GM10847 (cell line): ENCODE data around the gene SIRT2.
A peak's percentile ranks its signal among the peaks of the same experiment; 100 is the strongest.

ENCODE experiments used
- POLR2A ChIP-seq: IDR thresholded peaks from 2 replicates; pipeline ENCODE4 v1.6.1; 2011; ENCODE audit not compliant: insufficient read length; ENCODE audit errors: extremely low read depth

The SIRT2 gene

GRCh38 chr19:38867171-38867780 is 32.1 kb downstream of the SIRT2 start:
- TF ChIP-seq POLR2A, result no peak

GRCh38 chr19:38862321-38863059 is 36.9 kb downstream of the SIRT2 start:
- TF ChIP-seq POLR2A, result no peak

DNA sequence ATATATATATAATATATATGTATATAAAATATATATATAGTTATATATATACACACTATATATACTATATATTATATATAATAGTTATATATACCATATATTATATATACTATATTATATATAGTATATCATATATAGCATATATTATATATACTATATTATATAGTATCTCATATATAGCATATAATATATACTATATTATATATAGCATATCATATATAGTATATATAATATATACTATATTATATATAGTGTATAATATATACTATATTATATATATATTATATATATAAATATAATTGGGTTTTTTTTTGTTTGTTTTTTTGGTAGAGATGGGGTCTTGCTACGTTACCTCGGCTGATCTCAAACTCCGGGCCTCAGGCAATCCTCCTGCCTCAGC is 38.0 kb downstream of the SIRT2 start:
- no peak for TF ChIP-seq POLR2A

GRCh38 chr19:38856813-38857212 is 42.6 kb downstream of the SIRT2 start:
- TF ChIP-seq POLR2A, result no peak

DNA sequence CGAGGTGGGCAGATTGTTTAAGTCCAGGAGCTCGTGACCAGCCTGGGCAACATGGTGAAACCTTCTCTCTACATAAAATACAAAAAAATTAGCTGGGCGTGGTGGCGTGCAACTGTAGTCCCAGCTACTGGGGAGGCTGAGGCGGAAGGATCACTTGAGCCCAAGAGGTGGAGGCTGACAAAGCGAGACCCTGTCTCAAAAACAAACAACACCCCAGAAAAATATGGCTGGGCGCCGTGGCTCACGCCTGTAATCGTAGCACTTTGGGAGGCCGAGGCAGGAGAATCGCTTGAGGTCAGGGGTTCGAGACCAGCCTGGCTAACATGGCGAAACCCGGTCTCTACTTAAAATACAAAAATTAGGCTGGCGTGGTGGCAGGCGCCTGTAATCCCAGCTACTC is 46.2 kb downstream of the SIRT2 start:
- TF ChIP-seq POLR2A, result no peak

GRCh38 chr19:38852231-38853044 is 47.0 kb downstream of the SIRT2 start:
- peak; percentile 21 for TF ChIP-seq POLR2A

DNA sequence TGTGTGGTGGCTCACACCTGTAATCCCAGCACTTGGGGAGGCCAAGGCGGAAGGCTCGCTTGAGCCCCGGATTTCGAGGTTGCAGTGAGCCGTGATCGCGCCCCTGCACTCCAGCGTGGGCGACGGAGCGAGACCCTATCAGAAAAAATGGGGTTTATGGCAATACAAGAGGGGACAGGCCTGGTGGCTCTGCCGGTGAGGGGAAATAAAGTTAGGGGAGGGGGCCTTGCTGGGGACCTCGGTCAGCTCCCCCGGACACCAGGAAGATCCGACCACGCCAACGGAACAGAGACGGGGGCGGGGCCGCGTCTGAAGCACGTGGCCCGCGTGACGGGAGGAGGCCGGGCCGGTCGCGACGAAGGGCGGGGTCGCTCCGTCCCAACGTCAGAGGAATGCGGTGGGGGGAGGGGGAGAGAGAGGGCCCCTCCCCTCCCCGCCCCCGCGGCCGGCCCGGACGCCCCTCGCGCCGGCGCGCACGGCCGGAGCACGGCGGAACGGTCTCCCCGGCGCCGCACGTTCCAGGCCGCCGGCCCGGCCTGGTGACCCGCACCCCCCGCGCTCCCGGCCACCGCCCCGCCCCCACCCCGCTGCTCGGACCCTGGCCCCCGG is 47.7 kb downstream of the SIRT2 start:
- TF ChIP-seq POLR2A, result peak; percentile 46

- TF ChIP-seq POLR2A, result peak; percentile 7
These were observed 48.3 kb downstream of the SIRT2 start for GRCh38 chr19:38850976-38851621.

DNA sequence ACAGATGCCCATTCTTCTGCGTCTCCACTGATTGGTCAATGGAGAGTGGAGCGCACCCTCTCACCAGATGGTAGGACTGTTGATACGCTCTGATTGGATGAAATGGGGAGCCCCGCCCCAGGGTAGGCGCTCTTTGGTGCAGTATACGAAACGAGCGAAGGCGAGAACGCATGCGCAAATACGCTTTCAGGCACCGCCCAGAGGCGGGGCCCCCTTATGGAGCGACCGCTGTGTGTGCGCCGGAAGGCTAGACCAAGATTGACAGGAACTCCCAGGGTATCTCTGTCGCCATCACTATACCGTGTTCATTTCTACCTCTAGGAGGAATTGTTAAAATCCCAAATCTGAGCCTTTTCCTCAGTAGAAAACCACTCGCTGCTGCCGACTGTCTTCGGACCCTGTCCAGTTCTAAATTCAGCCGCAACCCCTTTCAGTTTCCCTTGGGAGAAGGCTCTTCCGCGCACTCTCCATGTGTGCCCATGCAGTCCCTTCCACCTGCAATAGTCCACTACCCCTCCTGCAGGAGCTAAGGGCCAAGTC is 48.9 kb downstream of the SIRT2 start:
- TF ChIP-seq POLR2A, result peak; percentile 37

- peak; percentile 85 for TF ChIP-seq POLR2A
These were observed 49.5 kb downstream of the SIRT2 start, which contains the start of gene HNRNPL for GRCh38 chr19:38849860-38850435. Gene HNRNPL (minus strand): TSS chr19:38849986. CDS start chr19:38849966, 20 bp downstream.

GRCh38 chr19:38849147-38849859 is 50.1 kb downstream of the SIRT2 start:
- TF ChIP-seq POLR2A, result no peak

GRCh38 chr19:38848299-38849146 is 50.9 kb downstream of the SIRT2 start:
- no peak for TF ChIP-seq POLR2A

DNA sequence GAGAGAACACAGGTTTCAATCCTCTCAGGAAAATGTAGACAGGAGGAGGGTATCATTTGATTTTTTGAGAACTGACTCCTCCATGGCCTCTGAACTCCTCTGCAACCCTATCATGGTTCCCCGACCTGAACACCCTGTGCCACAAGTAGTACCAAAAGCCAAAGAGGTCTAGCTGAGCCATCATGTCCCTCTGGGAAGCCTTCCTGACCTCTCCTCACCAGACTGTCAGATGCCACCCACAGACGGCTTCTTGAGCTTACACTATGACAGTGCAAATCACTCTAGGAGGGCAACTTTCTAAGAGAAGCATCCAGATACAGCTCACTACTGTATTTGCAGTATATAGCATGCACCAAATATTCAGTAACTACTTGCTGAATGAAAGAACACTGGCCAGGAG is 53.3 kb downstream of the SIRT2 start:
- no peak for TF ChIP-seq POLR2A
